Measurements from ENCODE around the gene PAK2.

- TF ChIP-seq CTCF (IDR thresholded peaks at IDR 0.05) (no peak), EZH2phosphoT487 (IDR thresholded peaks at IDR 0.05) (no peak), EZH2 (IDR thresholded peaks at IDR 0.05) (no peak)
These were observed 1.7 kb downstream of the PAK2 start for GRCh38 chr3:196741249-196741889.

Measured in neural progenitor cell (in vitro differentiated cells).